GM18873 (cell line): Measurements from ENCODE around the gene RTL1.

Source experiments
- ATAC-seq: cut with Tn5 transposase; IDR thresholded peaks from one replicate; pipeline ENCODE4 v1.9.1; 2021; ENCODE audit warnings: mild to moderate bottlenecking, moderate library complexity, moderate number of reproducible peaks; ENCODE audit not compliant: unreplicated experiment, low FRiP score

Gene RTL1

GRCh38 chr14:100898935-100899883 lies 4.3 kb downstream of the RTL1 start:
- no peak for ATAC-seq

- no peak for ATAC-seq
These were observed 5.1 kb downstream of the RTL1 start for GRCh38 chr14:100898465-100898864.

GRCh38 chr14:100896369-100897060 lies 7.0 kb downstream of the RTL1 start:
- no peak for ATAC-seq

- ATAC-seq = no peak
These were observed 8.1 kb downstream of the RTL1 start for GRCh38 chr14:100895411-100895810.

- no peak for ATAC-seq
These were observed 9.1 kb downstream of the RTL1 start for GRCh38 chr14:100894416-100894815.

GRCh38 chr14:100893760-100894159 lies 9.8 kb downstream of the RTL1 start:
- ATAC-seq = no peak

- ATAC-seq = no peak
These were observed 10.3 kb downstream of the RTL1 start for GRCh38 chr14:100893228-100893601.

GRCh38 chr14:100892496-100893227 lies 10.9 kb downstream of the RTL1 start:
- no peak for ATAC-seq

GRCh38 chr14:100891501-100892445 lies 11.7 kb downstream of the RTL1 start:
- ATAC-seq = no peak

- no peak for ATAC-seq
These were observed 12.5 kb downstream of the RTL1 start for GRCh38 chr14:100891051-100891450.

- no peak for ATAC-seq
These were observed 13.3 kb downstream of the RTL1 start for GRCh38 chr14:100890061-100890850.

- ATAC-seq = no peak
These were observed 13.9 kb downstream of the RTL1 start for GRCh38 chr14:100889641-100890040.

GRCh38 chr14:100888789-100889315 lies 14.7 kb downstream of the RTL1 start:
- ATAC-seq = no peak

- no peak for ATAC-seq
These were observed 15.7 kb downstream of the RTL1 start for GRCh38 chr14:100887728-100888335.

- no peak for ATAC-seq
These were observed 17.9 kb downstream of the RTL1 start for GRCh38 chr14:100885617-100886016.

- ATAC-seq = no peak
These were observed 18.3 kb downstream of the RTL1 start for GRCh38 chr14:100885196-100885595.

GRCh38 chr14:100884456-100884855 lies 19.1 kb downstream of the RTL1 start:
- ATAC-seq = no peak

- ATAC-seq = no peak
These were observed 19.8 kb downstream of the RTL1 start for GRCh38 chr14:100883789-100884101.
